GM21528 (cell line): Measurements from ENCODE around the gene KCNK15.

Experiments
- ATAC-seq: cut with Tn5 transposase; IDR thresholded peaks from one replicate; pipeline ENCODE4 v1.9.1; 2021; ENCODE audit warnings: mild to moderate bottlenecking, moderate library complexity; ENCODE audit not compliant: unreplicated experiment, low FRiP score

The KCNK15 gene

GRCh38 chr20:44714701-44715498, 30.8 kb upstream of the KCNK15 start, which contains the start of gene CCN5:
Gene CCN5, plus strand, starts transcription at chr20:44715369. Its CDS starts 22 bp downstream, at chr20:44715391.
- ATAC-seq, result no peak

- ATAC-seq, result no peak
Measured at GRCh38 chr20:44715499-44716308, 30.0 kb upstream of the KCNK15 start.

- no peak for ATAC-seq
Measured at GRCh38 chr20:44716309-44717106, 29.2 kb upstream of the KCNK15 start.

GRCh38 chr20:44717986-44718385, 27.7 kb upstream of the KCNK15 start:
- no peak for ATAC-seq

- no peak for ATAC-seq
Measured at GRCh38 chr20:44719841-44720240, 25.8 kb upstream of the KCNK15 start.

- ATAC-seq, result no peak
Measured at GRCh38 chr20:44720621-44720996, 25.1 kb upstream of the KCNK15 start.

- ATAC-seq, result no peak
Measured at GRCh38 chr20:44720997-44721784, 24.5 kb upstream of the KCNK15 start.

GRCh38 chr20:44721785-44722054, 23.9 kb upstream of the KCNK15 start:
- no peak for ATAC-seq

GRCh38 chr20:44722990-44723389, 22.7 kb upstream of the KCNK15 start:
- ATAC-seq, result no peak

GRCh38 chr20:44723391-44723790, 22.3 kb upstream of the KCNK15 start:
- ATAC-seq, result no peak

GRCh38 chr20:44723798-44724362, 21.8 kb upstream of the KCNK15 start:
- no peak for ATAC-seq

GRCh38 chr20:44724423-44725091, 21.1 kb upstream of the KCNK15 start:
- ATAC-seq, result no peak

- ATAC-seq, result no peak
Measured at GRCh38 chr20:44725837-44726236, 19.8 kb upstream of the KCNK15 start.

- no peak for ATAC-seq
Measured at GRCh38 chr20:44727039-44727438, 18.6 kb upstream of the KCNK15 start.

GRCh38 chr20:44727651-44728050, 18.0 kb upstream of the KCNK15 start:
- ATAC-seq, result no peak

- ATAC-seq, result no peak
Measured at GRCh38 chr20:44728801-44729443, 16.7 kb upstream of the KCNK15 start.

GRCh38 chr20:44730441-44730840, 15.2 kb upstream of the KCNK15 start:
- ATAC-seq, result no peak

- no peak for ATAC-seq
Measured at GRCh38 chr20:44731657-44732056, 14.0 kb upstream of the KCNK15 start.

- ATAC-seq, result no peak
Measured at GRCh38 chr20:44732327-44732726, 13.3 kb upstream of the KCNK15 start.
